WI38 (cell line): Measurements from ENCODE around the gene PIGQ.

Experiments used
- H3K4me3 ChIP-seq: 2 replicates; pipeline ENCODE4 v1.5.1; 2011; ENCODE audit warnings: low read depth, mild to moderate bottlenecking, control low read depth, low read length
- TF ChIP-seq, protein P1 (sequence below): IDR thresholded peaks from 2 replicates; pipeline ENCODE4 v1.5.1; 2012; ENCODE audit warnings: low read depth, mild to moderate bottlenecking, control low read depth, low read length

PIGQ gene

DNA sequence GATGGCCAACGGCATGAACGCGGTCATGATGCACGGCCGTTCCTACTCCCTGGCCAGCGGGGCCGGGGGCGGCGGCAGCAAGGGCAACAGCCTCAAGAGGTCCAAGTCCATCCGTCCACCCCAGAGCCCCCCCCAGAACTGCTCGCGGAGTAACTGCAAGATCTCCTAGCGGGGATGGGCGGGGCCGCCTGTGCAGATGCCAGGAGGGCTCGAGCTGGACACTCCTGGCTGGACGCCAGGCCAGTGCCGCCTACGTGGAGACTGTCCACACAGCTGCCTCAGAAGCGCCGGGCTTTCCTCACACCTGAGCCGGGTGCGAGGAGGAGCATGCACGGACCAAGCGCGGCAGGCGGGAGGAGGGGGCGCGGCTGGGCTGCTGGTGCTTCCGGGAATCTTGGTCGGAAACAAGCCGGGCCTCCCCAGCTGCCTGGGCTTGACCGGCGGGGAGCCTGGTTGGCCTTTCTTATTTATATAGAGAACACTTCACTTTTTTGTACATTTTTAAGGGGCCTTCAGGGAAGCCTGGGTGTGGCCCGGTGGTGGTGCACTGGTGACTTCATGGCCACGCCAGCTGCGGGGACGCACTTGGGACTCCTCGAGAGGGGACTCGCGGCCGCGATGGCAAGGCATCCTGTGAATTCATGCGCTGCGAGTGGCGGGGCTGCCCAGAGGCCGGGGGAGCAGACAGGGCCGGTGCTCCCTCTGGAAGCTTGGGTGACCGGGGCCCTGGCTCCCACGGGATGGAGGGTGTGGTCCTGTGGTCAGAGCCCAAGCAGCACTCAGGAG lies 57.9 kb downstream of the PIGQ start:
- no peak overlapping the region for H3K4me3 ChIP-seq
- TF ChIP-seq, protein P1, sequence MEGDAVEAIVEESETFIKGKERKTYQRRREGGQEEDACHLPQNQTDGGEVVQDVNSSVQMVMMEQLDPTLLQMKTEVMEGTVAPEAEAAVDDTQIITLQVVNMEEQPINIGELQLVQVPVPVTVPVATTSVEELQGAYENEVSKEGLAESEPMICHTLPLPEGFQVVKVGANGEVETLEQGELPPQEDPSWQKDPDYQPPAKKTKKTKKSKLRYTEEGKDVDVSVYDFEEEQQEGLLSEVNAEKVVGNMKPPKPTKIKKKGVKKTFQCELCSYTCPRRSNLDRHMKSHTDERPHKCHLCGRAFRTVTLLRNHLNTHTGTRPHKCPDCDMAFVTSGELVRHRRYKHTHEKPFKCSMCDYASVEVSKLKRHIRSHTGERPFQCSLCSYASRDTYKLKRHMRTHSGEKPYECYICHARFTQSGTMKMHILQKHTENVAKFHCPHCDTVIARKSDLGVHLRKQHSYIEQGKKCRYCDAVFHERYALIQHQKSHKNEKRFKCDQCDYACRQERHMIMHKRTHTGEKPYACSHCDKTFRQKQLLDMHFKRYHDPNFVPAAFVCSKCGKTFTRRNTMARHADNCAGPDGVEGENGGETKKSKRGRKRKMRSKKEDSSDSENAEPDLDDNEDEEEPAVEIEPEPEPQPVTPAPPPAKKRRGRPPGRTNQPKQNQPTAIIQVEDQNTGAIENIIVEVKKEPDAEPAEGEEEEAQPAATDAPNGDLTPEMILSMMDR = no peak

DNA sequence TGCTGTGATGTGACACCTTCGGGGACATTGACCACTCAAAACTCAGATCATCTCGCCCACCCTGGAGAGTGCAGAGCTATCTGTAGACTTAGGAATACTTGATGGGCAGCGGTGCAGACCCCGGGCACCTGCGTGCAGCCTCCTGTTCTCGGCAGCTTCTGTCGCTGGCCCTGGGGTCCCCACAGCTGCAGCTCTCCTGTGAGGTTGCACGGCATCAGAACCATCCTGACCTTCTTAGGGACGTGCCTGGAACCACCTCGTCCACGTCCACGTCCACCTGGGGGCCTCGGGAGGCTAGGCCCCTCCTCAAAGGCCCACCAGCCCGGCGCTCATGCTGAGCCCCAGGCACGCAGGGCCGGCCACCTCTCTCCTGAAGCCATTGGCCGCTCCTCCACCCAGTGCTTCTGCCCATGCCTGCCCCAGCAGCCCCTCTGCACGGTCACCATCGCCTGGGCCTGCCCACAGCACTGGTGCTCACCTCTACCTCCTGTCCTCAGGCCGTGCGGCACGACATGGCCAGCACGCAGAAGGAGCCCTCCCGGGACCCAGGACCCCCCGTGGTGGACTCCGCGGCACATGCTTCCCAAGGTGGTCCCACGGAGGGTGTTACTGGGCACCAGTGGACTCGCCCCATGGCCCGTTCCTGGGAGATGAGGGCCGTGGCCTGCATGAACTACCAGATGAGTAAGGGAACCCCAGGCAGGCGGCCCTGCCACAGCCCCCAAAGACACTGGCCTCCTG lies 58.7 kb downstream of the PIGQ start:
- H3K4me3 ChIP-seq = no peak overlapping the region
- TF ChIP-seq, protein P1 = no peak

DNA sequence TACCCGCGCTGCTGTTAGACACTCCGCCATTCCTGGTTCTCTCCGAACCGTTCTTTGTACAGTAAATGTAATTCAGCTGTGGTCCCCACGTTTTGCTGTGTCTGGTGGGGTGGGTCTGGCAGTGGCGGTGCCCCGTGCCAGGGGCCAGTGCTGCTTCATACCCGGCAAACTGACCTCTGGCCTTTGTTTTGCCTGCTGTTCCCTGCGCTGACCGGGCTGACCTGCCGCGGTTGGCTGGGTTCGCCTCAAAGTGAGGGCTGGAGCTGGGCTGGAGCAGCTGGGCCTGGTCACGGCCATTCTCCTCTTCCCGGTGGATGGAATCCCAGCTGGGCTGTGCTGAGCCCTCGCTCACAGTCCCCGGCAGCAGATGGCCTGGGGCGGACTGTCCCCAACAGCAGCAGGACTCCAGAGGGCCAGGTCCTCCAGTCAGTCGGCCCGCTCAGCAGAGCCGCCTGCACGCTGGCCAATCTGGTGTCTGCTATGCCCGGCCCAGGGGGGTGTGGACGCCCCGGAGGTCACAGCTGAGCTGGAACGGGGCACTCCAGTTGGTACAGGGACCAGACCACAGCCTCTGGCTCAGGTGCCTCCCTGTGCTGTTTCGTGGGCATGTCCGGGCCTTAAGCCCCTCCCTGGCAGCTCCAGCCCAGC lies 59.5 kb downstream of the PIGQ start:
- TF ChIP-seq, protein P1 = no peak
- no peak overlapping the region for H3K4me3 ChIP-seq

DNA sequence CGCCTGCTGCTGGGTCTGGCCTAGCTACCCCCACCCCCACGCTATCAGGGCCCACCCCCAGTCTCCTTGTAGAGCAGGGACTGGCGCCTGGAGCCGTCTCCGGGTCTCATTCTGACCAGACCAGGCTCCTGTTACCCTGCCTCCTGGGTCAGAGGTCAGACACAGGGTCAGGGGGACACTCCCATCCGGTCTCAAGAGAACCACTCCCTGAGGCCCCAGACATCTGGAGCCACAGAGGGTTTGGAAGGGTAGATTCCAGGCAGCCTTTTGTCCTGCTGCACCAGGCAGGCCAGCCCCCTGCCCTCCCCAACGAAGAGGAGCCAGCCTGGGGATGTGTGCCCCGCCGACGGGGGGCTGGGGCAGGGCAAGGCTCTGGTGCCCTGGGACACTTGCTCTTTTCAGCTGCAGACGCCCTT lies 60.1 kb downstream of the PIGQ start:
- TF ChIP-seq, protein P1 = no peak

DNA sequence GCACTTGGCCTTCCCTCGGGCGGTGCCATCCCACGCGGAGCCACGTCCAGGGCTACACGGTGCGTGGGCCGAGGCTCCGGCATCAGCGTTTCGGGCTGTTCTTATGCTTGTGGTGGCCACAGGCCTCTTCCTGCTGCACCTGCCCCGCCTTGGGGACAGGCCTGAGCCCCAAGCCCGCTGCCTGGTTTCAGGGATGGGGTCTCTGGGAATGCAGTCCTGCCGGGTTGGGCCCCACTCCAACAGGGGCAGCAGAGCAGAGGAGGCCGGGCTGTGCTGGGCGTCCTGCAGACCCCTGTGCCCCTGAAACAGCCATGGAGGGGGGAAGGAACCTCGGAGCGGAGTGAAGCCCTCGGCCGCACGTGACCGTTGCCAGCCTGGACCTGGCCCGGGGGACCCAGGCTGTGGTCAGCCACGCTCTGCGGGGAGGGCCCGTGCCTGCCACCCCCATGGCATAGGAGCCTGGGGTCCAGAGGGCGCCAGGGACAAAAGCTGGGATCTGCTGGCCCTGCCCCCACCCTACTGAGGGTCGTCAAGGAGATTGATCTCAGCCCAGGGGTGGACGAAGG lies 60.6 kb downstream of the PIGQ start:
- TF ChIP-seq, protein P1 = no peak
- no peak overlapping the region for H3K4me3 ChIP-seq

More for the DNA sequence above, 60.1 kb downstream of the PIGQ start:
- H3K4me3 ChIP-seq = no peak overlapping the region

DNA sequence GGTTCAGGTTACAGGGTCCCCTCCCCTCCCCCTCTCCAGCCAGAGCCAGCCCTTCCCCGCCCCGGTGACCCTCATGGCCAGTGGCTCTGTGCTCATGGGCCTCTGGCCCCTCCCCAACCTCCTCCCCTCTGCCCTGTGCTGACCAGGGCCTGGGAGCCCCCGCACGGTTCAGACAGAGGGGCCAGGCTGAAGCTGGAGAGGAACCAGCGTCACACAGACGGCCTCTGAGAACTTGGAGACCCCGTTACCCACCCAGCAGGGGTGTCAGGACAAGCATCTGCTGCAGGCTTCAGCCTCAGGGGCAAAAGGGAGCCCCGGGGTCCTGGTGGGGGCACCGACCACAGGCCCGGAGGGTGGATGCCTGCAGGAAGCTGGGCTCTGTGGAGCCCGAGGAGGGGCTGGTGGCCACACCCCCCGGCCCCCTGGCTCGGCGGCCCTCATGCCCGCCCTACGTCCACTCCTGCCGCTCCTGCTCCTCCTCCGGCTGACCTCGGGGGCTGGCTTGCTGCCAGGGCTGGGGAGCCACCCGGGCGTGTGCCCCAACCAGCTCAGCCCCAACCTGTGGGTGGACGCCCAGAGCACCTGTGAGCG lies 61.1 kb downstream of the PIGQ start, which contains the start of gene WFIKKN1:
Gene WFIKKN1 (plus strand): TSS at position 171 of the 591 bp plus-strand sequence. CDS start 269 bp downstream, at position 440.
- no peak within 1 kb of the TSS for H3K4me3 ChIP-seq

More for the DNA sequence above, 61.1 kb downstream of the PIGQ start, which contains the start of gene WFIKKN1:
- TF ChIP-seq, protein P1 = no peak
